ENCODE measurements around the gene UCN3. TPM values are rescaled to one million over a fixed set of nuclear protein-coding genes. Genes with fewer than 3 reads are reported as not detected.

Gene UCN3
- total RNA-seq, 4 donors from 2014 or later = not detected

GRCh38 chr10:5393529-5393928, 28.8 kb downstream of the UCN3 start:
- peaks cover 0 to 5% (median 0%) of the 10 kb centered on the region in 4 donors for H3K27me3 ChIP-seq
- 83 to 88% methylated on average over 4 of the region's 14 CpGs for WGBS, 2 donors
- H3K4me3 ChIP-seq = no peak overlapping the region
- TF ChIP-seq CTCF (IDR thresholded peaks at IDR 0.05) (no peak), POLR2A (IDR thresholded peaks at IDR 0.05) (no peak)
- no peak overlapping the region for H3K27ac ChIP-seq
- H3K4me1 ChIP-seq = no peaks in the 10 kb centered on the region
- intact Hi-C loops (cut with DNase I) = no loop called here
- DNase-seq = no peak
- H3K9me3 ChIP-seq = peaks cover 0 to 30% (median 14%) of the 10 kb centered on the region in 3 donors
- no peaks in the 10 kb centered on the region for H3K36me3 ChIP-seq

- WGBS, 2 donors = 96 to 98% methylated on average over 9 to 13 of the region's 18 CpGs
- Histone ChIP-seq H3K4me1 (no peaks in the 10 kb centered on the region), H3K9me3 (peaks cover 0 to 15% (median 8%) of the 10 kb centered on the region in 3 donors), H3K36me3 (no peaks in the 10 kb centered on the region), H3K4me3 (no peak overlapping the region), H3K27me3 (peaks cover 0 to 5% (median 0%) of the 10 kb centered on the region in 4 donors), H3K27ac (no peak overlapping the region)
- TF ChIP-seq CTCF (IDR thresholded peaks at IDR 0.05) = no peak
- no peak for TF ChIP-seq POLR2A (IDR thresholded peaks at IDR 0.05)
- DNase-seq = no peak
- intact Hi-C loops (cut with DNase I) = no loop called here
These were observed 30.4 kb downstream of the UCN3 start for GRCh38 chr10:5395168-5395567.

GRCh38 chr10:5396556-5397300, 32.0 kb downstream of the UCN3 start:
- Histone ChIP-seq H3K36me3 (no peaks in the 10 kb centered on the region), H3K27ac (no peak overlapping the region), H3K27me3 (peaks cover 0 to 5% (median 0%) of the 10 kb centered on the region in 4 donors), H3K4me3 (no peak overlapping the region), H3K4me1 (no peaks in the 10 kb centered on the region), H3K9me3 (no peaks in the 10 kb centered on the region)
- intact Hi-C loops (cut with DNase I) = no loop called here
- no peak for DNase-seq
- WGBS, 2 donors = 51 to 52% methylated on average over 12 of the region's 12 CpGs
- TF ChIP-seq POLR2A (IDR thresholded peaks at IDR 0.05) = no peak
- TF ChIP-seq CTCF (IDR thresholded peaks at IDR 0.05) = no peak

GRCh38 chr10:5399332-5399731, 34.6 kb downstream of the UCN3 start:
- Histone ChIP-seq H3K27ac (no peak overlapping the region), H3K9me3 (no peaks in the 10 kb centered on the region), H3K36me3 (no peaks in the 10 kb centered on the region), H3K4me3 (no peak overlapping the region), H3K4me1 (peaks cover 0 to under 1% (median 0%) of the 10 kb centered on the region in 3 donors), H3K27me3 (peaks cover 0 to 5% (median 0%) of the 10 kb centered on the region in 4 donors)
- no peak for DNase-seq
- 78 to 90% methylated on average over 6 of the region's 6 CpGs for WGBS, 2 donors
- TF ChIP-seq CTCF (IDR thresholded peaks at IDR 0.05) (no peak), POLR2A (IDR thresholded peaks at IDR 0.05) (no peak)
- intact Hi-C loops (cut with DNase I) = no loop called here

- intact Hi-C loops (cut with DNase I) = no loop called here
- TF ChIP-seq POLR2A (IDR thresholded peaks at IDR 0.05) = no peak
- H3K4me1 ChIP-seq = peaks cover 0 to 10% (median 0%) of the 10 kb centered on the region in 3 donors
- DNase-seq = no peak
- no peak overlapping the region for H3K27ac ChIP-seq
- no peaks in the 10 kb centered on the region for H3K36me3 ChIP-seq
- H3K9me3 ChIP-seq = no peaks in the 10 kb centered on the region
- WGBS, 2 donors = 78 to 84% methylated on average over 9 of the region's 9 CpGs
- H3K4me3 ChIP-seq = no peak overlapping the region
- H3K27me3 ChIP-seq = peaks cover 0 to 5% (median 0%) of the 10 kb centered on the region in 4 donors
These were observed 35.9 kb downstream of the UCN3 start for GRCh38 chr10:5400468-5401240.

Data from esophagus squamous epithelium (tissue), 5 donors.